A673 (cell line): ENCODE results near the gene GPR68. TPM values are rescaled to one million over a fixed set of nuclear protein-coding genes. Genes with fewer than 3 reads are reported as not detected.

Experiments
- BruUV-seq: library from RNA; stranded (reverse); fragments of 400-500 nt; replicated peaks from 2 replicates; lab custom pipeline; 2021; lab: Mats Ljungman, UMichigan
- CTCF ChIA-PET: fragments of 300-600 bp; sonication (Branson Sonifier 250); formaldehyde crosslinking; loops from one replicate; lab custom pipeline; 2022; ENCODE audit warnings: antibody characterized with exemption; lab: Charles Lee
- POLR2A ChIA-PET: fragments of 300-600 bp; sonication (Branson Sonifier 250); formaldehyde crosslinking; loops from one replicate; lab custom pipeline; 2022; ENCODE audit warnings: antibody characterized with exemption; ENCODE audit not compliant: low non-redundant PET; lab: Charles Lee
- DNase-seq: peaks from one replicate; pipeline ENCODE4 v3.0.0-alpha.2; 2015; ENCODE audit warnings: low spot score
- H3K27ac ChIP-seq: fragments of 200-600 bp; sonication (generic); 2 replicates; pipeline ENCODE4 v1.5.1; 2016; ENCODE audit warnings: mixed run types, low read depth, mild to moderate bottlenecking, mixed read lengths, antibody characterized with exemption, low read length; ENCODE audit not compliant: poor library complexity, severe bottlenecking
- H3K27me3 ChIP-seq: fragments of 200-600 bp; sonication (generic); replicated peaks from 2 replicates; pipeline ENCODE4 v1.6.1; 2017; ENCODE audit warnings: mixed run types, low read depth, mild to moderate bottlenecking, mixed read lengths, antibody characterized with exemption, low read length; ENCODE audit not compliant: insufficient read depth, poor library complexity
- H3K36me3 ChIP-seq: fragments of 200-600 bp; sonication (generic); 2 replicates; pipeline ENCODE4 v1.6.1; 2016; ENCODE audit warnings: mixed run types, mild to moderate bottlenecking, mixed read lengths, antibody characterized with exemption, low read length; ENCODE audit not compliant: insufficient read depth, poor library complexity, severe bottlenecking
- H3K4me1 ChIP-seq: fragments of 200-600 bp; sonication (generic); 2 replicates; pipeline ENCODE4 v1.6.1; 2017; ENCODE audit warnings: mixed run types, mild to moderate bottlenecking, mixed read lengths, antibody characterized with exemption, low read length; ENCODE audit not compliant: insufficient read depth, poor library complexity, severe bottlenecking
- H3K4me3 ChIP-seq: fragments of 200-600 bp; sonication (generic); 2 replicates; pipeline ENCODE4 v1.5.1; 2016; ENCODE audit warnings: low read depth, mixed run types, mild to moderate bottlenecking, mixed read lengths, low read length; ENCODE audit not compliant: poor library complexity, severe bottlenecking
- H3K9me3 ChIP-seq: fragments of 200-600 bp; sonication (generic); 2 replicates; pipeline ENCODE4 v1.6.1; 2016; ENCODE audit warnings: mixed run types, low read depth, mild to moderate bottlenecking, mixed read lengths, antibody characterized with exemption, low read length; ENCODE audit not compliant: poor library complexity, severe bottlenecking
- EZH2 ChIP-seq: fragments of 200-600 bp; sonication (generic); IDR thresholded peaks from 2 replicates; pipeline ENCODE4 v1.6.1; 2017; ENCODE audit warnings: borderline replicate concordance, low read depth, mild to moderate bottlenecking, mixed read lengths, antibody characterized with exemption, low read length; ENCODE audit not compliant: poor library complexity, severe bottlenecking
- intact Hi-C: fragments of 100-400 bp; cut with micrococcal nuclease; formaldehyde crosslinking; loops from one replicate; pipeline ENCODE4 v1.10.0; 2022; ENCODE audit not compliant: unreplicated experiment
- total RNA-seq: library from RNA; stranded (reverse); gene quantifications from 2 replicates; pipeline ENCODE4 v1.2.3, GENCODE V29; 2021
- TF ChIP-seq, protein P1 (sequence below): fragments of 300-800, 200-600 bp; sonication (generic); conservative IDR thresholded peaks from 2 replicates; pipeline ENCODE4 v1.5.1; 2017; ENCODE audit warnings: low read depth, mild to moderate bottlenecking, antibody characterized with exemption, low read length, moderate library complexity, mixed read lengths

Gene GPR68
- total RNA-seq, 1 experiment from 2014 or later, result 0.30 TPM

DNA sequence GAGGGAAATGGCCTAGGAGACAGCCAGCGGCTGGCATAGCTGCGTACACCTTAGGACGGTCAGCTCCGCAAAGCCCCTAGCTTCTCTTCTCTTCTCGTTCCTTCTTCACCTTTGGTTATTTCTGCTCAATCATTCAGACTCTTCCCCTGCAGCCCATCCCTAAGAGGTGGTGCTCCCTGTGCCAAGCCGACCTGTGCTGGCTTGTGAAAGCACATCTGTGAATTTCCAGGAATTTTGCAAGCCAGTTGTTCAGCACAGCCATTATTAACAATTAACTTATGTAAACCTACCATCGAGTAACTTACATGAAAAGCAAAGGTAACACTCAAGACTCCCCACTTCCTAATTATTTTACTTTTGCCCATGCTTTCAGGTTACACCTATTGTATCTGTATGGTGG lies 20.9 kb upstream of the GPR68 start:
- intact Hi-C loops, result no loop called here
- no peaks in the 10 kb centered on the region for H3K4me1 ChIP-seq
- H3K36me3 ChIP-seq, result no peaks in the 10 kb centered on the region
- H3K27ac ChIP-seq, result no peak overlapping the region
- TF ChIP-seq EZH2, result no peak
- TF ChIP-seq, protein P1, sequence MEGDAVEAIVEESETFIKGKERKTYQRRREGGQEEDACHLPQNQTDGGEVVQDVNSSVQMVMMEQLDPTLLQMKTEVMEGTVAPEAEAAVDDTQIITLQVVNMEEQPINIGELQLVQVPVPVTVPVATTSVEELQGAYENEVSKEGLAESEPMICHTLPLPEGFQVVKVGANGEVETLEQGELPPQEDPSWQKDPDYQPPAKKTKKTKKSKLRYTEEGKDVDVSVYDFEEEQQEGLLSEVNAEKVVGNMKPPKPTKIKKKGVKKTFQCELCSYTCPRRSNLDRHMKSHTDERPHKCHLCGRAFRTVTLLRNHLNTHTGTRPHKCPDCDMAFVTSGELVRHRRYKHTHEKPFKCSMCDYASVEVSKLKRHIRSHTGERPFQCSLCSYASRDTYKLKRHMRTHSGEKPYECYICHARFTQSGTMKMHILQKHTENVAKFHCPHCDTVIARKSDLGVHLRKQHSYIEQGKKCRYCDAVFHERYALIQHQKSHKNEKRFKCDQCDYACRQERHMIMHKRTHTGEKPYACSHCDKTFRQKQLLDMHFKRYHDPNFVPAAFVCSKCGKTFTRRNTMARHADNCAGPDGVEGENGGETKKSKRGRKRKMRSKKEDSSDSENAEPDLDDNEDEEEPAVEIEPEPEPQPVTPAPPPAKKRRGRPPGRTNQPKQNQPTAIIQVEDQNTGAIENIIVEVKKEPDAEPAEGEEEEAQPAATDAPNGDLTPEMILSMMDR, result no peak
- POLR2A ChIA-PET, result no interaction called here
- DNase-seq, result no peak
- CTCF ChIA-PET, result interaction anchor here (1.0 kb wide), 1 partner anchor 10 kb away, joined by 4 read pairs; no protein-coding TSS in a partner anchor
- no TSS peak for BruUV-seq
- H3K9me3 ChIP-seq, result no peaks in the 10 kb centered on the region
- H3K27me3 ChIP-seq, result no peaks in the 10 kb centered on the region
- H3K4me3 ChIP-seq, result no peak overlapping the region

DNA sequence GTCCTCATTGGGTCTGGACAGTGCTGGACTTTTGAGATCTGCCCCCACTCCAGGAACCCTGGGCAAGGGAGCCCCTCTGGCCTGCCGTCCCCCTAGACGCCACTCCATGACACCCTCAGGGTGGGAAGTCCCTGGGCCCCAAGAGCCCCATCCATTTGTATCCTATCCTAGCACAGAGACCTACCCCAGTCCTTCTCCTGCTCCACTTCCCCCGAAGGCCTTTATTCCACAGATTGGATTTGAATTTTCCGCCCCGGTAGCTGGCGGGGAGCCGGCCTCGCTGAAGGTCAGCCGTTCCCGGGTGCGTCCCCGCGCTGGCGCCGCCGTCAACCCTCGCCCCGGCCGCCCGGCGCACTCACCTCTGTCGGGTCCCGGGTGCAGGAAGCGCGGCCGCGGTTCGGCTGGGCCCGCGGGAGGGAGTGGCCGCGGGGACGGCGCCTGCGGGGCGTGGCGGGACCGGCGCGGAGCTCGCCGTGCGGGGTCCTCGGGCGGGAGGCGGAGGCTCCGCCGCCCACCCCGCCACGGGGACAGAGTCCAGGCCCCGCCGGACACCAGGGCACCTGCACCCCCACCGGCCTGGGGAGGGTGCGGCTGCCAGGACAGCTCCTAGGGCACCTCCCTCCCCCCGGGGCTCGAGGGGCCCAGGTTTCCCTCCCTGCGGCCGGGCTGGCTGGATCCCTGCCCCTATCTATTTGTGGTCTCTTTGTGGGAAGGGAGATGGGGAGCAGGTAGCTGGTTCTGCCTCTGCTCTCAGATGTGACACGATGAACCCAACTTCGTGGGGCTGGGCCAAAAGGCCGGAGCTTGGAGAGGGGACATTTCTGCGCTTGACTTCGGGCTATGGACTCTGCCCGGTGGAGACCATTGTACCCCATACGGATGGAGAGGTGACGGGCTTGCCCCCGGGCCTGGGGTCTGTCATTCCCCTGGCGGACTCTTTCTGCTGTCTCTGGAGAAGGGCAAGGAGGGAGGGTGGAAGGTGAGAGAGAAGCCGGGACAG lies 19.9 kb upstream of the GPR68 start:
- Histone ChIP-seq H3K9me3 (no peaks in the 10 kb centered on the region), H3K36me3 (no peaks in the 10 kb centered on the region), H3K4me3 (peak overlapping the region; percentile 33), H3K4me1 (no peaks in the 10 kb centered on the region), H3K27ac (no peak overlapping the region), H3K27me3 (no peaks in the 10 kb centered on the region)
- BruUV-seq, result no TSS peak
- CTCF ChIA-PET, result interaction anchor here (0.6 to 1.0 kb wide), 2 partner anchors 11 to 153 kb away, joined by 3 to 4 read pairs; partner anchors contain the start of gene CCDC88C
- intact Hi-C loops, result no loop called here
- POLR2A ChIA-PET, result no interaction called here
- DNase-seq, result no peak
- no peak for TF ChIP-seq EZH2
- TF ChIP-seq, protein P1, result no peak

DNA sequence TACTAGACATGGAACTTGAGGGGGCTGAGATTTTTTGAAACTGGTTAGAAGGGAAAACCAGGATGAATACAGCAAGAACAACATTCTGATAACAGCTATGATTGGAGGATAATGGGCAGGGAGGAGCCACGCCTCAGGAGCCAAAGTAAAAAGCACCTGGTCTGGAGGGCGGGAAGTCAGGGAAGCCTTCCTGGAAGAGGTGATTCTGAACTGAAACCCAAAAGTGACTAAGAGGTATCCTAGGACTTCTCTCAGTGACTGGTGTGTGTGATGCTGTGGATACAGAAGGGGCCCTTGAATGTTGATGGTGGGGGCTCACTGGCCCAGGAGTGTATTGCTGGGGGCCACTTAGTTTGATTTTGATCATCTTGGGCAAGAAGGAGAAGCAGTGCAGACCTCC lies 18.8 kb upstream of the GPR68 start:
- intact Hi-C loops, result no loop called here
- no peak for DNase-seq
- H3K27me3 ChIP-seq, result no peaks in the 10 kb centered on the region
- no peak overlapping the region for H3K4me3 ChIP-seq
- POLR2A ChIA-PET, result no interaction called here
- H3K4me1 ChIP-seq, result no peaks in the 10 kb centered on the region
- CTCF ChIA-PET, result interaction anchor here (0.6 kb wide), 1 partner anchor 154 kb away, joined by 3 read pairs; the partner anchor contains the start of gene CCDC88C
- no peak for TF ChIP-seq EZH2
- TF ChIP-seq, protein P1, result no peak
- no peaks in the 10 kb centered on the region for H3K9me3 ChIP-seq
- BruUV-seq, result no TSS peak
- no peaks in the 10 kb centered on the region for H3K36me3 ChIP-seq
- no peak overlapping the region for H3K27ac ChIP-seq
